ENCODE results near the gene PRDX2. TPM values are rescaled to one million over a fixed set of nuclear protein-coding genes. Genes with fewer than 3 reads are reported as not detected.

PRDX2 gene
- total RNA-seq, 1 donor from 2014 or later: 215 TPM

DNA sequence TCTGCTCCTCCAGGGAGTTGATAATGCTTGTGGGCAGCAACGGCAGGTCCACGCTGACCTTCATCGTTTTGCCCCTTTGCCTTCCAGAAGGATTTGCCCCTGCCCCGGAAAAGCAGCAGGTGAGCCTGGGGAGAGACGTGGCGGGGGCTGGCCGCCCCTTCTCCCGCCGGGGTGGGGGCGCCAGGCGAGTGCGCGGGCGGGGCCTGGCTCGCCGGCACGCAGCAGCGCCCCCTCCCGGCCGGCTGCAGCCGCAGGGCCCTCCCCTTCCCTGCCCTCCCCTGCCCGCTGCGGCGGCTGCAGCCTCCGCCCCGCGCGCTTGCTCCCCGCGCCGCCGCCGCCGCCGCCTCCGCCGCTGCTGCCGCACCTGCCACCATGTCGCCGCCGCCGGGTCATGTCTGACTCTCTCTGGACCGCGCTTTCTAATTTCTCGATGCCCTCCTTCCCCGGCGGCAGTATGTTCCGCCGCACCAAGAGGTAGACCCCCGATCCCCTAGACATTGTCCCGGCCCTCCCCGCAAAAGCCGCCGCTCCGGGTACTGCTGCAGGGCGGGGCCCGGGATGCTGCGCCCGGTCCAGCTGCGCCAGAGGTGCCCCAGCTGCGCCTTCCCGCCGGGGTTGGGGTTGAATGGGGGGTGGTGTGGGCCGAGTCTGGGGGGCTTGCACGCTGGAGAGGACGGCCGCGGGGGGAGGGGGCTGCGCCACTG is 36.7 kb upstream of the PRDX2 start, which contains the start of gene MAST1:
MAST1 (plus strand) TSS at position 334 of the 704 bp plus-strand sequence; CDS start at position 392, 58 bp downstream.
- peaks cover 38% of the 10 kb centered on the region for H3K27me3 Mint-ChIP-seq (ENCODE audit: unreplicated experiment)
- H3K4me3 Mint-ChIP-seq (ENCODE audit: unreplicated experiment): peak within 1 kb of the TSS; percentile 85
- H3K27ac Mint-ChIP-seq (ENCODE audit: unreplicated experiment): no peak within 1 kb of the TSS
- peak; percentile 68 for DNase-seq (ENCODE audit: low spot score)
- H3K9me3 Mint-ChIP-seq (ENCODE audit: unreplicated experiment): no peaks in the 10 kb centered on the region
- TF ChIP-seq, protein P1, sequence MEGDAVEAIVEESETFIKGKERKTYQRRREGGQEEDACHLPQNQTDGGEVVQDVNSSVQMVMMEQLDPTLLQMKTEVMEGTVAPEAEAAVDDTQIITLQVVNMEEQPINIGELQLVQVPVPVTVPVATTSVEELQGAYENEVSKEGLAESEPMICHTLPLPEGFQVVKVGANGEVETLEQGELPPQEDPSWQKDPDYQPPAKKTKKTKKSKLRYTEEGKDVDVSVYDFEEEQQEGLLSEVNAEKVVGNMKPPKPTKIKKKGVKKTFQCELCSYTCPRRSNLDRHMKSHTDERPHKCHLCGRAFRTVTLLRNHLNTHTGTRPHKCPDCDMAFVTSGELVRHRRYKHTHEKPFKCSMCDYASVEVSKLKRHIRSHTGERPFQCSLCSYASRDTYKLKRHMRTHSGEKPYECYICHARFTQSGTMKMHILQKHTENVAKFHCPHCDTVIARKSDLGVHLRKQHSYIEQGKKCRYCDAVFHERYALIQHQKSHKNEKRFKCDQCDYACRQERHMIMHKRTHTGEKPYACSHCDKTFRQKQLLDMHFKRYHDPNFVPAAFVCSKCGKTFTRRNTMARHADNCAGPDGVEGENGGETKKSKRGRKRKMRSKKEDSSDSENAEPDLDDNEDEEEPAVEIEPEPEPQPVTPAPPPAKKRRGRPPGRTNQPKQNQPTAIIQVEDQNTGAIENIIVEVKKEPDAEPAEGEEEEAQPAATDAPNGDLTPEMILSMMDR (IDR thresholded peaks at IDR 0.05; ENCODE audit: unreplicated experiment): peak; percentile 65
- peaks cover 7% of the 10 kb centered on the region for H3K36me3 Mint-ChIP-seq (ENCODE audit: low read depth, unreplicated experiment)
- H3K4me1 Mint-ChIP-seq (ENCODE audit: unreplicated experiment): peaks cover 16% of the 10 kb centered on the region

DNA sequence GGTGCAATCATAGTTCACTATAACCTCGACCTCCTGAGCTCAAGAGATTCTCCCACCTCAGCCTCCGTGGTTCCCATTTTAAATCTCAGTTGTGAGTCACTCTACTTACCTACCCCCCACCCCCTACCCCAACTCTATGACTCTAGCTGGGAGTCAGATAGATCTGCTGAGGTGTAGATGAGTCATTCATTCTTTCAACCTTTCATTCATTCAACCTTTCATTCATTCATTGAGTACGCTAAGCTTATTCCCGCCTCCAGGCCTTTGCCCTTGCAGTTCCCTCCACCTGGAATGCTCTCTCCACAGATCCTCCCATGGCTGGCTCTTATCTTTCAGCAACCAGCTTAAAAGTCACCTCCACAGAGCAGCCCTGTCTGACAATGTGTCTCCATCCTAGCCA is 35.6 kb upstream of the PRDX2 start:
- peaks cover 9% of the 10 kb centered on the region for H3K36me3 Mint-ChIP-seq (ENCODE audit: low read depth, unreplicated experiment)
- H3K4me1 Mint-ChIP-seq (ENCODE audit: unreplicated experiment): peaks cover 19% of the 10 kb centered on the region
- no peak for DNase-seq (ENCODE audit: low spot score)
- TF ChIP-seq, protein P1 (IDR thresholded peaks at IDR 0.05; ENCODE audit: unreplicated experiment): no peak
- peak overlapping the region; percentile 10 for H3K4me3 Mint-ChIP-seq (ENCODE audit: unreplicated experiment)
- no peaks in the 10 kb centered on the region for H3K9me3 Mint-ChIP-seq (ENCODE audit: unreplicated experiment)
- peaks cover 39% of the 10 kb centered on the region for H3K27me3 Mint-ChIP-seq (ENCODE audit: unreplicated experiment)
- no peak overlapping the region for H3K27ac Mint-ChIP-seq (ENCODE audit: unreplicated experiment)

DNA sequence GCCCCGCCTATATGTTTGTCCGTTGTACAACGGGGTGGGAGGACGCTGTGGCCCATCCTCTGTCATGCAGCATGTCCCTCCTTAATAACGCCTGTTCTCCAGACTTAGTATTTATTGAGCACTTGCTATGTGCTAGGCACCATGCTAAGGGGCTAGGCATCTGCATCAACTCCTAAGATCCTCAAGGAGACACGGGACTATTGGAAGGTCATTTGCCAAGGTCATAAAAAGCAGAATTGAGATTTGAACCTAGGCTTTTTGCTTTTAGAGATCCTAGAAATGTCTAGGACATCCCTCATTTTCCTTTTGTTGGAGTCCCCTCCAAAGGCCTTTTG is 34.9 kb upstream of the PRDX2 start:
- Mint-ChIP-seq H3K36me3 (ENCODE audit: low read depth, unreplicated experiment) (peaks cover 16% of the 10 kb centered on the region), H3K4me1 (ENCODE audit: unreplicated experiment) (peaks cover 22% of the 10 kb centered on the region), H3K9me3 (ENCODE audit: unreplicated experiment) (no peaks in the 10 kb centered on the region), H3K4me3 (ENCODE audit: unreplicated experiment) (peak overlapping the region; percentile 72), H3K27ac (ENCODE audit: unreplicated experiment) (no peak overlapping the region), H3K27me3 (ENCODE audit: unreplicated experiment) (peaks cover 41% of the 10 kb centered on the region)
- no peak for DNase-seq (ENCODE audit: low spot score)
- TF ChIP-seq, protein P1 (IDR thresholded peaks at IDR 0.05; ENCODE audit: unreplicated experiment): no peak

DNA sequence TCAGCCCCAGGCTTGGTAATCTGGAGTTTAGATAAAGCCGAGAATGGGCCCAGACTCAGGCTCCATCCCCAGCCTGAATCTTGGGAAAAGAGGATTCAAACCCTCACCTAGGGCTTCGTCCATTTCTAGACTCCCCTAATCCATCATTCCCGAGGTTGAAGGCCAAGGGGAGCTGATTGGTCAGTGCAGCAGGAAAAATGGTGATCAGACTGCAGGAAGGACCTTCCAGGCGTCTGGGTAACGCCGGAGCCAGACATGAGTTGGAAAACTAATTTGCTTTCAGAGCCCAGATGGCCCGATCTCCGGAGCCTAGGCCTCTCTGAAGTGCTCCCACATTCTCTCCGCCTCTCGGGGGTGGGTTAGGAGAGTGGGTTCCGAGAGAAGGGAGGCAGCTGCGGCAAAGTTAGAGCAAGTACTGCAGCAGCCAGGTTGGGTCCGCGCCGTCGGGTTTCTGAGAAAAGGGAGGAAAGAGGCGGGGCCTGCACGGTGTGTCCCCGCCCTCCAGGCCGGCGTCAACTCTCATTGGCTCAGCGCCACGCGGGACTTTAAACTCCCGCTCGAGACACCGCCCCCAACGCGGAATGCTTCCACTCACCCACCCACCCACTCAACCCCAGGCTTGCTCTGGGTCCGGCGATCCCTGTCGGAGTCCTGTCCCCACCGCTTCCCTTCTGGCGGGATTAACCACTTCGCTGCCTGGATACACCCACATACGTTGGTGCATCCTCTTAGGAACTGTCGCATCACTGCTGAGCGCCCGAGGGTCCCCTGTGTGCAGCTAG is 33.6 kb upstream of the PRDX2 start:
- Mint-ChIP-seq H3K4me1 (ENCODE audit: unreplicated experiment) (peaks cover 12% of the 10 kb centered on the region), H3K27ac (ENCODE audit: unreplicated experiment) (no peak overlapping the region), H3K4me3 (ENCODE audit: unreplicated experiment) (no peak overlapping the region), H3K36me3 (ENCODE audit: low read depth, unreplicated experiment) (peaks cover 16% of the 10 kb centered on the region), H3K27me3 (ENCODE audit: unreplicated experiment) (peaks cover 38% of the 10 kb centered on the region), H3K9me3 (ENCODE audit: unreplicated experiment) (no peaks in the 10 kb centered on the region)
- DNase-seq (ENCODE audit: low spot score): no peak
- TF ChIP-seq, protein P1 (IDR thresholded peaks at IDR 0.05; ENCODE audit: unreplicated experiment): no peak

DNA sequence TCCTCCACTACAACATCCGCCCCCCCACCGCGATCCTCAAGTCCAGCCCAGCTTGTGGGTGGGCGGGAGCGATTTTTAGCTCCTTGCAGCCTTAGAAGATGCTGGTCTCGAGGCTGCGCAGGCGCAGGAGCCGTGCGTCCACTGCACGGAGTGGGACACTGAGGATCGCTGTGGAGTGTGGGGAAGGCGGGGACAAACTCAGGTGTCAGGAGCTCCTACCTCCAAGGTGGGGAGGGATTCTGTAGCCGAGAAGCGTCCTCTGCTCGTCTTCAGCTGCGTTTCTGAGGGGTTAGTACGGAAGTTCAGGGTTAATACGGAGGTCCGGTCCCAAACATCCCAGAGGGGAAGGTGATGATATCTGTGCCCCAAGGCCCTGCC is 33.0 kb upstream of the PRDX2 start, which contains the start of gene RTBDN:
RTBDN (minus strand) TSS at position 14 of the 378 bp plus-strand sequence. CDS start 4,600 bp downstream, outside the sequence.
- peak within 1 kb of the TSS; percentile 59 for H3K4me3 Mint-ChIP-seq (ENCODE audit: unreplicated experiment)
- TF ChIP-seq, protein P1 (IDR thresholded peaks at IDR 0.05; ENCODE audit: unreplicated experiment): no peak
- peaks cover 15% of the 10 kb centered on the region for H3K36me3 Mint-ChIP-seq (ENCODE audit: low read depth, unreplicated experiment)
- DNase-seq (ENCODE audit: low spot score): no peak
- H3K27ac Mint-ChIP-seq (ENCODE audit: unreplicated experiment): no peak within 1 kb of the TSS
- peaks cover 38% of the 10 kb centered on the region for H3K27me3 Mint-ChIP-seq (ENCODE audit: unreplicated experiment)
- peaks cover 12% of the 10 kb centered on the region for H3K4me1 Mint-ChIP-seq (ENCODE audit: unreplicated experiment)
- no peaks in the 10 kb centered on the region for H3K9me3 Mint-ChIP-seq (ENCODE audit: unreplicated experiment)
